HL-60 (cell line): ENCODE measurements around the gene NAV2.

Source experiments
- DNase-seq, 2 experiments: peaks; one replicate each; pipeline ENCODE4 v3.0.0-alpha.2; 2010 to 2020; ENCODE audit warnings: low read depth in 1 of 2, low spot score in 1 of 2
- H3K27ac ChIP-seq: fragments of 250-450 bp; sonication (Bioruptor Pico); replicated peaks from 2 replicates; pipeline ENCODE4 v1.5.1; 2020; ENCODE audit warnings: mild to moderate bottlenecking, moderate library complexity
- H3K27me3 ChIP-seq: fragments of 250-450 bp; sonication (Bioruptor Pico); 2 replicates; pipeline ENCODE4 v1.5.1; 2021; ENCODE audit warnings: mild to moderate bottlenecking, moderate library complexity; ENCODE audit not compliant: insufficient read depth, poor library complexity, severe bottlenecking
- H3K4me3 ChIP-seq: replicated peaks from 2 replicates; pipeline ENCODE4 v1.5.1; 2011; ENCODE audit warnings: mild to moderate bottlenecking, control low read depth, low read length; ENCODE audit not compliant: insufficient read depth
- CTCF ChIP-seq: IDR thresholded peaks from one replicate; pipeline ENCODE4 v1.5.1; 2011; ENCODE audit warnings: low read length, control low read depth, inconsistent platforms; ENCODE audit not compliant: insufficient read depth
- GABPA ChIP-seq: IDR thresholded peaks from 2 replicates; pipeline ENCODE4 v1.6.1; 2012; ENCODE audit warnings: low read depth
- POLR2AphosphoS5 ChIP-seq: IDR thresholded peaks from 2 replicates; pipeline ENCODE4 v1.6.1; 2012; ENCODE audit warnings: low read depth
- REST ChIP-seq: IDR thresholded peaks from 2 replicates; pipeline ENCODE4 v1.6.1; 2012; ENCODE audit warnings: low read depth; ENCODE audit not compliant: insufficient replicate concordance
- SPI1 ChIP-seq: IDR thresholded peaks from 2 replicates; pipeline ENCODE4 v1.6.1; 2012; ENCODE audit warnings: low read depth, mild to moderate bottlenecking, borderline replicate concordance

The NAV2 gene

GRCh38 chr11:19843079-19843478, 130.4 kb downstream of the NAV2 start:
- Histone ChIP-seq H3K4me3 (no peak overlapping the region), H3K27ac (no peak overlapping the region), H3K27me3 (no peaks in the 10 kb centered on the region)
- no peak for DNase-seq
- TF ChIP-seq POLR2AphosphoS5 (no peak), SPI1 (no peak), GABPA (no peak), CTCF (no peak), REST (no peak)

- Histone ChIP-seq H3K4me3 (no peak overlapping the region), H3K27me3 (no peaks in the 10 kb centered on the region), H3K27ac (no peak overlapping the region)
- TF ChIP-seq CTCF (no peak), POLR2AphosphoS5 (no peak), SPI1 (no peak), GABPA (no peak)
- no peak for DNase-seq
Observed at GRCh38 chr11:19844012-19844411, 131.4 kb downstream of the NAV2 start.

- no peak for TF ChIP-seq REST
- TF ChIP-seq POLR2AphosphoS5 = no peak
- TF ChIP-seq GABPA = no peak
- TF ChIP-seq CTCF = no peak
- TF ChIP-seq SPI1 = no peak
- H3K27ac ChIP-seq = no peak overlapping the region
Observed at GRCh38 chr11:19844806-19845205, 132.2 kb downstream of the NAV2 start.

GRCh38 chr11:19845626-19846025, 133.0 kb downstream of the NAV2 start:
- Histone ChIP-seq H3K27ac (no peak overlapping the region), H3K4me3 (no peak overlapping the region), H3K27me3 (no peaks in the 10 kb centered on the region)
- no peak for DNase-seq
- TF ChIP-seq CTCF (no peak), REST (no peak), GABPA (no peak), POLR2AphosphoS5 (no peak), SPI1 (no peak)

More at GRCh38 chr11:19844806-19845205, 132.2 kb downstream of the NAV2 start:
- Histone ChIP-seq H3K27me3 (no peaks in the 10 kb centered on the region), H3K4me3 (no peak overlapping the region)
- DNase-seq = no peak
